Astrocyte of the spinal cord (primary cell): ENCODE data around the gene PRB3.

Source experiments
- DNase-seq: peaks from one replicate; pipeline ENCODE4 v3.0.0; 2011; ENCODE audit warnings: low read depth, low spot score
- H3K4me3 ChIP-seq: 2 replicates; pipeline ENCODE4 v1.5.1; 2011; ENCODE audit warnings: low read depth, mild to moderate bottlenecking, low read length, moderate library complexity
- CTCF ChIP-seq: IDR thresholded peaks from 2 replicates; pipeline ENCODE4 v1.5.1; 2012; ENCODE audit warnings: low read depth, mild to moderate bottlenecking, low read length, inconsistent platforms
- in situ Hi-C: cut with HindIII; loops from 2 replicates; pipeline ENCODE4 v1.10.0; 2017; ENCODE audit warnings: low sequenced_read_pairs

The PRB3 gene

GRCh38 chr12:11240348-11240930, 29.1 kb downstream of the PRB3 start:
- TF ChIP-seq CTCF, result no peak
- no peak for DNase-seq
- H3K4me3 ChIP-seq, result no peak overlapping the region
- in situ Hi-C loops, result no loop called here

- no peak for DNase-seq
- in situ Hi-C loops, result no loop called here
- no peak for TF ChIP-seq CTCF
- no peak overlapping the region for H3K4me3 ChIP-seq
These were observed 31.2 kb downstream of the PRB3 start for GRCh38 chr12:11238275-11238674.

GRCh38 chr12:11233532-11233931, 36.0 kb downstream of the PRB3 start:
- in situ Hi-C loops, result no loop called here
- TF ChIP-seq CTCF, result no peak
- no peak overlapping the region for H3K4me3 ChIP-seq
- no peak for DNase-seq

GRCh38 chr12:11228296-11228879, 41.1 kb downstream of the PRB3 start:
- no peak overlapping the region for H3K4me3 ChIP-seq
- in situ Hi-C loops, result no loop called here
- TF ChIP-seq CTCF, result peak; percentile 85
- DNase-seq, result peak; percentile 54

GRCh38 chr12:11227373-11227772, 42.1 kb downstream of the PRB3 start:
- no peak overlapping the region for H3K4me3 ChIP-seq
- DNase-seq, result no peak
- no peak for TF ChIP-seq CTCF
- in situ Hi-C loops, result no loop called here
